ENCODE data around the gene TMEM120A. TPM values are rescaled to one million over a fixed set of nuclear protein-coding genes. Genes with fewer than 3 reads are reported as not detected.
"Not testable (repeated sequence)": the region's sequence is repeated elsewhere in the genome, so short reads cannot be mapped to it uniquely, and the experiment has no call there.

TMEM120A gene
- polyA plus RNA-seq, 3 donors = 65.5 to 79.9 (median 76.1) TPM

- DNase-seq = peak; percentile 58 to 76 (median 74)
- 42% methylated on average over 5 of the region's 6 CpGs for WGBS (ENCODE audit: insufficient coverage)
- Histone ChIP-seq H3K4me1 (ENCODE audit: control insufficient read depth in 1 of 2, insufficient read depth in 2 of 2, low read length in 2 of 2) (peaks cover 16 to 18% of the 10 kb centered on the region in 2 donors), H3K36me3 (replicated peaks in 1 of 2; ENCODE audit: control insufficient read depth in 1 of 2, insufficient read depth in 2 of 2, low read length in 2 of 2) (peaks cover 12 to 43% of the 10 kb centered on the region in 2 donors), H3K9ac (ENCODE audit: insufficient read depth, low read length, poor library complexity, severe bottlenecking) (no peak overlapping the region), H3K4me3 (replicated peaks in 1 of 3; ENCODE audit: low read depth in 2 of 3, low read length in 3 of 3) (no peak overlapping the region), H3K27me3 (ENCODE audit: control insufficient read depth in 2 of 2, insufficient read depth in 2 of 2, low read length in 2 of 2) (no peaks in the 10 kb centered on the region), H3K9me3 (replicated peaks in 1 of 2; ENCODE audit: control insufficient read depth in 1 of 2, insufficient read depth in 1 of 2, low read length in 2 of 2) (no peaks in the 10 kb centered on the region), H4K20me1 (ENCODE audit: insufficient read depth, low read length) (no peaks in the 10 kb centered on the region), H3K79me2 (ENCODE audit: insufficient read depth, low read length) (no peaks in the 10 kb centered on the region), H3K4me2 (replicated peaks; ENCODE audit: extremely low read depth, low read length, poor library complexity, severe bottlenecking) (no peak overlapping the region), H3K27ac (ENCODE audit: low read depth in 1 of 2, low read length in 2 of 2) (no peak overlapping the region), H2AFZ (ENCODE audit: insufficient read depth, low read depth, low read length, poor library complexity, severe bottlenecking) (no peak overlapping the region)
- H3K27ac Mint-ChIP-seq = peak overlapping the region in 1 of 7 donors; percentile 76
- no peaks in the 10 kb centered on the region for H3K9me3 Mint-ChIP-seq
- H3K4me1 Mint-ChIP-seq = peaks cover 17% of the 10 kb centered on the region
- peaks cover 0 to 2% (median 1%) of the 10 kb centered on the region in 3 donors for H3K27me3 Mint-ChIP-seq (ENCODE audit: low read depth in 3 of 3)
- TF ChIP-seq CTCF (IDR thresholded peaks at IDR 0.05) = peak; percentile 93
- H3K36me3 Mint-ChIP-seq = peaks cover 41 to 65% of the 10 kb centered on the region in 2 donors
- intact Hi-C loops (cut with micrococcal nuclease) = loop anchor here (2.0 to 10.0 kb wide), 2 partner anchors 153 to 245 kb away; partner anchors contain the start of gene CCL26 (in 2 of the 2)
- H3K4me3 Mint-ChIP-seq = no peak overlapping the region
These were observed 25.8 kb upstream of the TMEM120A start for GRCh38 chr7:76020031-76020714.

GRCh38 chr7:76018520-76018919 lies 24.1 kb upstream of the TMEM120A start:
- H3K9ac ChIP-seq (ENCODE audit: insufficient read depth, low read length, poor library complexity, severe bottlenecking); H3K4me3 ChIP-seq (replicated peaks in 1 of 3; ENCODE audit: low read depth in 2 of 3, low read length in 3 of 3); H3K27ac Mint-ChIP-seq; intact Hi-C loops (cut with micrococcal nuclease); H3K27ac ChIP-seq (ENCODE audit: low read depth in 1 of 2, low read length in 2 of 2); H3K27me3 ChIP-seq (ENCODE audit: control insufficient read depth in 2 of 2, insufficient read depth in 2 of 2, low read length in 2 of 2); H3K79me2 ChIP-seq (ENCODE audit: insufficient read depth, low read length); H2AFZ ChIP-seq (ENCODE audit: insufficient read depth, low read depth, low read length, poor library complexity, severe bottlenecking); H3K9me3 Mint-ChIP-seq; H4K20me1 ChIP-seq (ENCODE audit: insufficient read depth, low read length); H3K4me3 Mint-ChIP-seq; H3K4me2 ChIP-seq (replicated peaks; ENCODE audit: extremely low read depth, low read length, poor library complexity, severe bottlenecking); DNase-seq; H3K9me3 ChIP-seq (replicated peaks in 1 of 2; ENCODE audit: control insufficient read depth in 1 of 2, insufficient read depth in 1 of 2, low read length in 2 of 2); H3K27me3 Mint-ChIP-seq (ENCODE audit: low read depth in 3 of 3): not testable (repeated sequence)
- WGBS (ENCODE audit: insufficient coverage) = 100% methylated on average over 2 of the region's 4 CpGs
- Mint-ChIP-seq H3K4me1 (peaks cover 15% of the 10 kb centered on the region), H3K36me3 (peaks cover 47 to 68% of the 10 kb centered on the region in 2 donors)
- Histone ChIP-seq H3K4me1 (ENCODE audit: control insufficient read depth in 1 of 2, insufficient read depth in 2 of 2, low read length in 2 of 2) (peaks cover 13 to 15% of the 10 kb centered on the region in 2 donors), H3K36me3 (replicated peaks in 1 of 2; ENCODE audit: control insufficient read depth in 1 of 2, insufficient read depth in 2 of 2, low read length in 2 of 2) (peaks cover 12 to 57% of the 10 kb centered on the region in 2 donors)

Measured in CD14-positive monocyte (primary cell).